ENCODE results near the gene PRKCQ.

Gene PRKCQ

GRCh38 chr10:6565588-6565987 lies 14.5 kb downstream of the PRKCQ start:
- no peak for FAIRE-seq

- FAIRE-seq, result no peak
Observed at GRCh38 chr10:6564367-6564766, 15.7 kb downstream of the PRKCQ start.

GRCh38 chr10:6563731-6564130 lies 16.3 kb downstream of the PRKCQ start:
- FAIRE-seq, result no peak

GRCh38 chr10:6563075-6563474 lies 17.0 kb downstream of the PRKCQ start:
- FAIRE-seq, result no peak

- FAIRE-seq, result no peak
Observed at GRCh38 chr10:6562221-6562620, 17.9 kb downstream of the PRKCQ start.

GRCh38 chr10:6561552-6561951 lies 18.5 kb downstream of the PRKCQ start:
- FAIRE-seq, result no peak

- no peak for FAIRE-seq
Observed at GRCh38 chr10:6558759-6559461, 21.2 kb downstream of the PRKCQ start.

GRCh38 chr10:6558272-6558671 lies 21.8 kb downstream of the PRKCQ start:
- no peak for FAIRE-seq

GRCh38 chr10:6553937-6554336 lies 26.1 kb downstream of the PRKCQ start:
- FAIRE-seq, result no peak

- FAIRE-seq, result no peak
Observed at GRCh38 chr10:6543431-6544005, 36.6 kb downstream of the PRKCQ start.

GRCh38 chr10:6542999-6543430 lies 37.1 kb downstream of the PRKCQ start:
- no peak for FAIRE-seq

GRCh38 chr10:6539833-6540232 lies 40.2 kb downstream of the PRKCQ start:
- no peak for FAIRE-seq

GRCh38 chr10:6537770-6538169 lies 42.3 kb downstream of the PRKCQ start:
- FAIRE-seq, result no peak

- FAIRE-seq, result no peak
Observed at GRCh38 chr10:6536102-6536501, 44.0 kb downstream of the PRKCQ start.

- no peak for FAIRE-seq
Observed at GRCh38 chr10:6535156-6535764, 44.8 kb downstream of the PRKCQ start.

GRCh38 chr10:6532321-6532720 lies 47.8 kb downstream of the PRKCQ start:
- FAIRE-seq, result no peak

GRCh38 chr10:6530966-6531365 lies 49.1 kb downstream of the PRKCQ start:
- no peak for FAIRE-seq

- FAIRE-seq, result no peak
Observed at GRCh38 chr10:6530211-6530840, 49.8 kb downstream of the PRKCQ start.

- FAIRE-seq, result no peak
Observed at GRCh38 chr10:6528198-6528950, 51.7 kb downstream of the PRKCQ start.

- FAIRE-seq, result no peak
Observed at GRCh38 chr10:6525599-6526165, 54.4 kb downstream of the PRKCQ start.

- no peak for FAIRE-seq
Observed at GRCh38 chr10:6522230-6522629, 57.8 kb downstream of the PRKCQ start.

GRCh38 chr10:6520138-6520537 lies 59.9 kb downstream of the PRKCQ start:
- no peak for FAIRE-seq

Measured in colon (tissue), 2 donors.